Measurements from ENCODE around the gene RPL15. TPM values are rescaled to one million over a fixed set of nuclear protein-coding genes. Genes with fewer than 3 reads are reported as not detected.

RPL15 gene
- total and polyA plus RNA-seq, 10 of the 15 experiments (the other 5 are each of a cell fraction or from before 2014, with no cell fraction given) = 2,885 to 10,761 (median 4,017) TPM

DNA sequence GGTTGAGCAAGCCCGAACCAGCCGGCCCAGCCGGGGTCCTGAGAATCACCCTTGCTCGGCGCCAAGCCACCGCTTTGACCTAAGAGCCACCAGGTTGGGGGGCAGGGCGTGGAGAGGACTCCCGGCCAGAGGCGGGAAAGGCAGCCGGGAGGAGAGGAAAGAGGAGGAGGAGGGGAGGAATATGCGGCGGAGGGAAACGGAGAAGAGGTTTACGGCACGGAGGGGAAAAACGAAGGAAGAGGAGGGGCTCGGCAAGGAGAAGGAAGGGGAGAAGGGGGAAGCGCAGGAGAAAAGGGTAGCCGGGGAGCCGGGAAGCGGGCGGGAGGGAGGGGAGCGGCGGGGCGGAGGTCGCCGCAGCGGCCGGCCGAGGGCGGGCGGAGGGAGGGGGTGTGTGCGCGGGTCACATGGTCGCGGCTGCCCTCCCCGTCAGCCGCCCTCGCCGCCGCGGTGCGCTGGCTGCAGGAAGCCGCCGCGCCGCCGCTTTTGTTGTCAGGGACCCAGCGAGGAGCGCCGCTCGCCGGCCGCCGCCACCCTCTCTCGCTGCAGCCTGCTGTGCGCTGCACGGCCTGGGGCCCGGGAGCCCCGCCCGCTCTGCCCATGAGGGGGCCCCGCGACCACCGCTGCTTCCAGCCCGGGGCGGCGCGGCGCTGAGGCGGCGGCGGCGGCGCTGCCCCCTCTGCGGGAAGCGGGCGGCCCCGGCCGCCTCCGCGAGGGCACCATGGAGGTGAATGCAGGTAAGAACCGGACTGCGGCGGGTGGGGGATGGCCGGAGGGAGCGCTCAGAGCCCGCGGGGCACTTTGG lies 28.1 kb downstream of the RPL15 start, which contains the start of gene NR1D2:
Gene NR1D2, plus strand, starts transcription at position 426 of the 802 bp plus-strand sequence. Its CDS starts 293 bp downstream, at position 719.
- H3K4me3 ChIP-seq = peak within 1 kb of the TSS; percentile 98
- H3K36me3 ChIP-seq (ENCODE audit: control insufficient read depth in 2 of 2, insufficient read depth in 2 of 2, low read length in 1 of 2) = no peaks in the 10 kb centered on the region
- RAD21 ChIA-PET (ENCODE audit: unreplicated experiment) = interaction anchor here (1.3 kb wide), 1 partner anchor 27 kb away, joined by 3 read pairs; no protein-coding TSS in a partner anchor
- ATAC-seq (peak; percentile 67), DNase-seq (ENCODE audit: low read depth, low spot score) (no peak), FAIRE-seq (no peak)
- H3K27ac ChIP-seq (ENCODE audit: control insufficient read depth, insufficient read depth) = peak within 1 kb of the TSS; percentile 82
- SMC1A ChIA-PET (ENCODE audit: uncharacterized antibody, unreplicated experiment) = interaction anchor here (1.0 to 1.5 kb wide), 4 partner anchors 9 to 111 kb away, joined by 3 to 5 read pairs (median 4); no protein-coding TSS in a partner anchor
- peak within 1 kb of the TSS; percentile 93 for H2AFZ ChIP-seq (ENCODE audit: control insufficient read depth, low read depth, low read length)
- no TSS peak for BruUV-seq (replicated peaks)
- peak within 1 kb of the TSS; percentile 85 for H3K9ac ChIP-seq (ENCODE audit: control insufficient read depth, insufficient read depth, low read length)
- intact Hi-C loops (cut with micrococcal nuclease; ENCODE audit: unreplicated experiment) = loop anchor here (5.0 to 10.0 kb wide), 2 partner anchors 183 to 290 kb away; no protein-coding TSS in a partner anchor
- H3K9me3 ChIP-seq (replicated peaks; ENCODE audit: control insufficient read depth, insufficient read depth, low read length) = no peaks in the 10 kb centered on the region
- H3K79me2 ChIP-seq (ENCODE audit: control insufficient read depth, insufficient read depth, low read length) = peaks cover 15% of the 10 kb centered on the region
- peaks cover 12% of the 10 kb centered on the region for H3K4me1 ChIP-seq (ENCODE audit: control insufficient read depth, insufficient read depth, low read length)
- no peaks in the 10 kb centered on the region for H4K20me1 ChIP-seq (ENCODE audit: control insufficient read depth, insufficient read depth)
- peak within 1 kb of the TSS; percentile 88 for H3K4me2 ChIP-seq (ENCODE audit: control insufficient read depth, insufficient read depth)
- POLR2A ChIA-PET = interaction anchor here (0.5 kb wide), 1 partner anchor 95 kb away, joined by 4 read pairs; no protein-coding TSS in a partner anchor
- peaks cover 0 to 3% of the 10 kb centered on the region in 2 experiments; a peak in 1 of 4 replicates for H3K27me3 ChIP-seq (replicated peaks in 1 of 2; ENCODE audit: control insufficient read depth in 2 of 2, insufficient read depth in 2 of 2, low read length in 1 of 2)
- WGBS (ENCODE audit: insufficient coverage, insufficient replicate concordance, low lambda C conversion rate, missing lambda C conversion rate) = 3% methylated on average over 30 of the region's 88 CpGs
- CTCF ChIA-PET = interaction anchor here (0.5 to 1.6 kb wide), 2 partner anchors 8 to 27 kb away, joined by 4 to 5 read pairs; no protein-coding TSS in a partner anchor
- in situ Hi-C loops (cut with MboI) = loop anchor here (25.0 kb wide), 1 partner anchor 1842 kb away; the partner anchor contains the start of genes NGLY1 and OXSM
- no peak for TF ChIP-seq SMAD1 (IDR thresholded peaks at IDR 0.05; ENCODE audit: low read depth, partially characterized antibody)
- TF ChIP-seq RBBP5 (conservative IDR thresholded peaks at IDR 0.05) = no peak
- TF ChIP-seq HDGF (IDR thresholded peaks at IDR 0.05) = 0 out of 2 replicates have a peak, but pooled peaks have one; percentile 54
- TF ChIP-seq ZBED1 (IDR thresholded peaks at IDR 0.05; ENCODE audit: borderline replicate concordance) = no peak
- TF ChIP-seq, protein P1, sequence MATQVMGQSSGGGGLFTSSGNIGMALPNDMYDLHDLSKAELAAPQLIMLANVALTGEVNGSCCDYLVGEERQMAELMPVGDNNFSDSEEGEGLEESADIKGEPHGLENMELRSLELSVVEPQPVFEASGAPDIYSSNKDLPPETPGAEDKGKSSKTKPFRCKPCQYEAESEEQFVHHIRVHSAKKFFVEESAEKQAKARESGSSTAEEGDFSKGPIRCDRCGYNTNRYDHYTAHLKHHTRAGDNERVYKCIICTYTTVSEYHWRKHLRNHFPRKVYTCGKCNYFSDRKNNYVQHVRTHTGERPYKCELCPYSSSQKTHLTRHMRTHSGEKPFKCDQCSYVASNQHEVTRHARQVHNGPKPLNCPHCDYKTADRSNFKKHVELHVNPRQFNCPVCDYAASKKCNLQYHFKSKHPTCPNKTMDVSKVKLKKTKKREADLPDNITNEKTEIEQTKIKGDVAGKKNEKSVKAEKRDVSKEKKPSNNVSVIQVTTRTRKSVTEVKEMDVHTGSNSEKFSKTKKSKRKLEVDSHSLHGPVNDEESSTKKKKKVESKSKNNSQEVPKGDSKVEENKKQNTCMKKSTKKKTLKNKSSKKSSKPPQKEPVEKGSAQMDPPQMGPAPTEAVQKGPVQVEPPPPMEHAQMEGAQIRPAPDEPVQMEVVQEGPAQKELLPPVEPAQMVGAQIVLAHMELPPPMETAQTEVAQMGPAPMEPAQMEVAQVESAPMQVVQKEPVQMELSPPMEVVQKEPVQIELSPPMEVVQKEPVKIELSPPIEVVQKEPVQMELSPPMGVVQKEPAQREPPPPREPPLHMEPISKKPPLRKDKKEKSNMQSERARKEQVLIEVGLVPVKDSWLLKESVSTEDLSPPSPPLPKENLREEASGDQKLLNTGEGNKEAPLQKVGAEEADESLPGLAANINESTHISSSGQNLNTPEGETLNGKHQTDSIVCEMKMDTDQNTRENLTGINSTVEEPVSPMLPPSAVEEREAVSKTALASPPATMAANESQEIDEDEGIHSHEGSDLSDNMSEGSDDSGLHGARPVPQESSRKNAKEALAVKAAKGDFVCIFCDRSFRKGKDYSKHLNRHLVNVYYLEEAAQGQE (IDR thresholded peaks at IDR 0.05; ENCODE audit: low read depth, low read length) = no peak
- TF ChIP-seq, protein P2, sequence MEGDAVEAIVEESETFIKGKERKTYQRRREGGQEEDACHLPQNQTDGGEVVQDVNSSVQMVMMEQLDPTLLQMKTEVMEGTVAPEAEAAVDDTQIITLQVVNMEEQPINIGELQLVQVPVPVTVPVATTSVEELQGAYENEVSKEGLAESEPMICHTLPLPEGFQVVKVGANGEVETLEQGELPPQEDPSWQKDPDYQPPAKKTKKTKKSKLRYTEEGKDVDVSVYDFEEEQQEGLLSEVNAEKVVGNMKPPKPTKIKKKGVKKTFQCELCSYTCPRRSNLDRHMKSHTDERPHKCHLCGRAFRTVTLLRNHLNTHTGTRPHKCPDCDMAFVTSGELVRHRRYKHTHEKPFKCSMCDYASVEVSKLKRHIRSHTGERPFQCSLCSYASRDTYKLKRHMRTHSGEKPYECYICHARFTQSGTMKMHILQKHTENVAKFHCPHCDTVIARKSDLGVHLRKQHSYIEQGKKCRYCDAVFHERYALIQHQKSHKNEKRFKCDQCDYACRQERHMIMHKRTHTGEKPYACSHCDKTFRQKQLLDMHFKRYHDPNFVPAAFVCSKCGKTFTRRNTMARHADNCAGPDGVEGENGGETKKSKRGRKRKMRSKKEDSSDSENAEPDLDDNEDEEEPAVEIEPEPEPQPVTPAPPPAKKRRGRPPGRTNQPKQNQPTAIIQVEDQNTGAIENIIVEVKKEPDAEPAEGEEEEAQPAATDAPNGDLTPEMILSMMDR (IDR thresholded peaks at IDR 0.05 in 2 of 3, conservative IDR thresholded peaks at IDR 0.05 in 1 of 3; ENCODE audit: control insufficient read depth in 2 of 3, extremely low read depth in 1 of 3, insufficient read depth in 1 of 3, low read depth in 3 of 3, low read length in 3 of 3) = peak in 1 of 3 experiments; percentile 31; a peak in 1 of 6 replicates
- no peak for TF ChIP-seq CHD1 (IDR thresholded peaks at IDR 0.05; ENCODE audit: low read depth, low read length)
- peak; percentile 12; the same call in 1 of the 2 replicates for TF ChIP-seq CREB1 (IDR thresholded peaks at IDR 0.05; ENCODE audit: low read depth)
- peak in 1 of 2 experiments; percentile 36; a peak in 1 of 3 replicates for TF ChIP-seq EGR1 (IDR thresholded peaks at IDR 0.05; ENCODE audit: borderline replicate concordance in 1 of 2, low read depth in 2 of 2, low read length in 2 of 2)
- TF ChIP-seq RAD21 (IDR thresholded peaks at IDR 0.05; ENCODE audit: insufficient read depth, low read depth, low read length) = peak; percentile 19; the same call in 1 of the 2 replicates
- no peak for TF ChIP-seq E2F4 (IDR thresholded peaks at IDR 0.05; ENCODE audit: low read depth, low read length)
- peak; percentile 61 for TF ChIP-seq NKRF (conservative IDR thresholded peaks at IDR 0.05)
- TF ChIP-seq SREBF2 (IDR thresholded peaks at IDR 0.05; ENCODE audit: low read length) = no peak
